GM19438 (cell line): ENCODE data around the gene MAN1A1.

Experiments
- ATAC-seq: cut with Tn5 transposase; IDR thresholded peaks from one replicate; pipeline ENCODE4 v1.9.1; 2021; ENCODE audit warnings: low read depth; ENCODE audit not compliant: unreplicated experiment

Gene MAN1A1

DNA sequence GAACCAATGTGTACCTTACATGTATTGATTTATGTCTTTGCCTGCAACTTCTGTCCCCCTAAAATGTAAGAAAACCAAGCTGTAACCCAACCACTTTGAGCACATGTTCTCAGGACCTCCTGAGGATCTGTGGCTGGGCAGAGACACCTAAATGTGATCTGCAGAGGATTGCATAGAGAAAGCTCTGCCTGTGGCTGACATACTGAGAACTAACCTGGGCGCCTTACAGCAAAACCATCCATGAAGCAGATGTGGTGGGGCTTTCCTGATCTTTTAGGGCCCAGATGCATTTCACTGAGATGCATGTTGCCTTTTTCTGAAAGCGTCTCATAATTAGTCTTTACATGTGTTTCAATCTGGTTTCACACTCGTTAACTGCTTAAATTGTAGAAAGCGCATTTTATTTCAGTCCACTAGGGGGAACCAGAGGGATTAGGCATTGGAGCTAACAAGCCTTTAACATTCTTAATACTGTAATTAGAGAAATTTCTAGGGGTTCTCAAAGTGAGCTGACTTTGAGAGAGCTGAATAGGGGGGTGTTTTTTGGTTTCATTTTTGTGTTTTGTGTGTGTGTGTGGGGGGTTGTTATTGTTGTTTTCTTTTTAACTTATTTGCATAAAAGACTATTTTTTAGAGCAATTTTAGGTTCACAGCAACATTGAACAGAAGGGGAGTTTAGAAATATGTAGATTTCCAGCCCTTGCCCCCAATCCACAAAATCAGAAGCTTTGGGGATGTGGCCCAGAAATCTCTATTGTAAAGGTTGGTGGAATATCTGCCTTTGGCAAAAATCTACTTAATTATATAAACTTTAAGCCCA is 220.2 kb downstream of the MAN1A1 start:
- peak; percentile 88 for ATAC-seq

GRCh38 chr6:119128252-119128912 is 221.2 kb downstream of the MAN1A1 start:
- no peak for ATAC-seq

DNA sequence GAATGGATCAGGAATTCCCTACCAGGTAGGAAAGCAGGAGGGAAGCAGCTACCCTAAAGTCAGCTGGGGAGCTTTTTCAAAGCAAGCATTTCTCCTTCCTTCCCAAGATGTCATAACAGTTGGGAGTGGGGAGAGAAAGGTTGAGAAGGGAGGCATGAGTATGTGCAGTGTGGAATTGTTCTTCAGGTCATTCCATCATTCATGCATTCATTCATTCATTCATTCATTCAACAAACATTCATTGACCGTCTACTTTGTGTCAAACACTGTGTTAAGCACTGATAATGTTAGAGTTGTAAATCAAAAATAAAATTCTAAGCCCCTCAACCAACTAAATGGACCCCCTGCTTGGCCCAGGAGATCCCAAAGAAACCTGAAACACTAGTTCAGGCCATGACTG is 221.9 kb downstream of the MAN1A1 start:
- ATAC-seq = no peak
